ENCODE data around the gene ELN.
A peak's percentile ranks its signal among the peaks of the same experiment; 100 is the strongest.

Gene ELN

DNA sequence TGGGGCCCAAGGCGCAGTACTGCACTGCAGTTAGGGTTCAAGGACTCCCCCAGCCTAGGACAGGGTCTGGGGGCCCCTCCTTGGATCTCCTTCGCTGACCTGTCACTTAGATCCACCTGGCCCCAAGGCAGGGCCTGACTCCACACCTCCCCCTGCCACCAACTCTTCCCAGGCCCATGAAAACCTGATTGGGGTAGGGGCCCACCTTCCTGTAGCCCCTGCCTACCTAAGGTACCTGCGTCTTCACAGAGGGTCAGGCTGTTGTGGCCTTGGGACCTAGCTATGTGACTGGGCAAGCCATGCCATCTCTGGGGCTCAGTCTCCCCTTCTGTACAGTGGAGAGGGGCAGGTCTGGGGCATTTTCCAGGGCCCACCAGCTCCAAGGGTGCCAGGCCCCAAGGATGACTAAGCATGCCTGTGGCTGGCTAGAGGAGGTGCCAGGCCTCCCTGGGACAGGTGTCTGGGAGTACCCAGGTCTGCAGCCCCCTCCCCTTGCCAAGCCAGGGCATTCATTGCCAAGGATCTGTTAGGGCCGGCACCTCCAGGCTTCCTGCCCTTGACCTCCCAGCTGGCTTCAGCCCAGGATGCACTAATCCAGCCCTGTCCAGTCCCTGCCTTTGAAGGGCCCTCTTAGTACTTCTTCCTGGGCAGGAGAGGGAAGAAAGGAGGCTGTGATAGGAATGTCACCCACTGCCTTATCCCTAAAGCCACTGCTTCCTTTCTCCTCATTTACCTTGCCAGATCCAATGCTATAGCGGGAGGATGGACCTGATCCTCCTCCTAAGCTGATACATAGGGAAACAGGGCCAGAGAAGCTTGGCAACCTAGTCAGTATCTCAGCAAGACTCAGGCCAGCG, 57.0 kb downstream of the ELN start:
- no peak overlapping the region for H3K27ac ChIP-seq (ENCODE audit: low read depth, low read length)
- peaks cover 24% of the 10 kb centered on the region for H3K36me3 ChIP-seq (ENCODE audit: control insufficient read depth, low read length)
- no peaks in the 10 kb centered on the region for H4K20me1 ChIP-seq (ENCODE audit: control insufficient read depth, insufficient read depth, low read depth, low read length)
- H3K27me3 ChIP-seq (ENCODE audit: control insufficient read depth, low read length), result no peaks in the 10 kb centered on the region
- H3K4me3 ChIP-seq (ENCODE audit: low read length), result peak overlapping the region; percentile 70
- peak overlapping the region; percentile 73 for H3K4me2 ChIP-seq (ENCODE audit: low read length)
- no peaks in the 10 kb centered on the region for H3K9me2 ChIP-seq (replicated peaks; ENCODE audit: control insufficient read depth, low read length)
- no peaks in the 10 kb centered on the region for H3K9me3 ChIP-seq (ENCODE audit: control insufficient read depth, insufficient read depth, low read length)
- TF ChIP-seq, protein P1, sequence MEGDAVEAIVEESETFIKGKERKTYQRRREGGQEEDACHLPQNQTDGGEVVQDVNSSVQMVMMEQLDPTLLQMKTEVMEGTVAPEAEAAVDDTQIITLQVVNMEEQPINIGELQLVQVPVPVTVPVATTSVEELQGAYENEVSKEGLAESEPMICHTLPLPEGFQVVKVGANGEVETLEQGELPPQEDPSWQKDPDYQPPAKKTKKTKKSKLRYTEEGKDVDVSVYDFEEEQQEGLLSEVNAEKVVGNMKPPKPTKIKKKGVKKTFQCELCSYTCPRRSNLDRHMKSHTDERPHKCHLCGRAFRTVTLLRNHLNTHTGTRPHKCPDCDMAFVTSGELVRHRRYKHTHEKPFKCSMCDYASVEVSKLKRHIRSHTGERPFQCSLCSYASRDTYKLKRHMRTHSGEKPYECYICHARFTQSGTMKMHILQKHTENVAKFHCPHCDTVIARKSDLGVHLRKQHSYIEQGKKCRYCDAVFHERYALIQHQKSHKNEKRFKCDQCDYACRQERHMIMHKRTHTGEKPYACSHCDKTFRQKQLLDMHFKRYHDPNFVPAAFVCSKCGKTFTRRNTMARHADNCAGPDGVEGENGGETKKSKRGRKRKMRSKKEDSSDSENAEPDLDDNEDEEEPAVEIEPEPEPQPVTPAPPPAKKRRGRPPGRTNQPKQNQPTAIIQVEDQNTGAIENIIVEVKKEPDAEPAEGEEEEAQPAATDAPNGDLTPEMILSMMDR (IDR thresholded peaks at IDR 0.05; ENCODE audit: low read depth, low read length, poor library complexity, severe bottlenecking), result no peak
- TF ChIP-seq EZH2phosphoT487 (IDR thresholded peaks at IDR 0.05; ENCODE audit: borderline replicate concordance, low read length), result no peak
- H3K4me1 ChIP-seq (ENCODE audit: control insufficient read depth, low read length), result peaks cover 36% of the 10 kb centered on the region
- no peaks in the 10 kb centered on the region for H3F3A ChIP-seq (ENCODE audit: control insufficient read depth, insufficient read depth)
- peaks cover 14% of the 10 kb centered on the region for H3K79me2 ChIP-seq (ENCODE audit: control insufficient read depth, low read length)

DNA sequence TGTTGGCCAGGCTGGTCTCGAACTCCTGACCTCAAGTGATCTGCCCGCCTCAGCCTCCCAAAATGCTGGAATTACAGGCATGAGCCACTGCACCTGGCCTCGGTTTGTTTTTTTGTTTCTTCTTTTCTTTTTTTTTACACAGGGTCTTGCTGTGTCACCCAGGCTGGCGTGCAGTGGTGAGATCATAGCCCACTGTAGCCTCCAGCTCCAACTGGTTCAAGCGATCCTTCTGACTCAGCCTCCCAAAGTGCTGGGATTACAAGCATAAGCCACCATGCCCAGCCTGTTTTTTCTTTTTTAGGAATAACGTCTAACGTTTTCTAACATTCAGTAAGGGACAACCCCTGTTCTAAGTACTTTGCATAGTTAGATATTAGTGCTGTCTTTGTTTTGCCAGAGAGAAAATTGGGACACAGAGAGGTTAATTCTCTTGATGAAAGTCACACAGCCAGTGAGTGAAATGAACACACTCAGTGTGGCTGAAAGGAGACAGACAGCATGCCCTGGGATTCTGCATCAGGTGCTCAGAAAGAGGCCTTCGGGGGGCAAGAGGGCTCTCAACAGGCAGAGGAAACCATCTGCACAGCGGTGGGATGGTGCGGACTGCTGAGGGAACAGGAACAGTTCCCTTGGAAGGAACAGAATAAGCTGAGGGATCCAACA, 59.9 kb downstream of the ELN start:
- Histone ChIP-seq H3K4me1 (ENCODE audit: control insufficient read depth, low read length) (peaks cover 52% of the 10 kb centered on the region), H3K9me3 (ENCODE audit: control insufficient read depth, insufficient read depth, low read length) (no peaks in the 10 kb centered on the region), H3K27ac (ENCODE audit: low read depth, low read length) (no peak overlapping the region), H3K4me3 (ENCODE audit: low read length) (no peak overlapping the region), H3F3A (ENCODE audit: control insufficient read depth, insufficient read depth) (no peaks in the 10 kb centered on the region), H3K27me3 (ENCODE audit: control insufficient read depth, low read length) (no peaks in the 10 kb centered on the region), H4K20me1 (ENCODE audit: control insufficient read depth, insufficient read depth, low read depth, low read length) (no peaks in the 10 kb centered on the region), H3K4me2 (ENCODE audit: low read length) (no peak overlapping the region), H3K36me3 (ENCODE audit: control insufficient read depth, low read length) (peaks cover 28% of the 10 kb centered on the region), H3K79me2 (ENCODE audit: control insufficient read depth, low read length) (peaks cover 18% of the 10 kb centered on the region), H3K9me2 (replicated peaks; ENCODE audit: control insufficient read depth, low read length) (no peaks in the 10 kb centered on the region)
- TF ChIP-seq, protein P1 (IDR thresholded peaks at IDR 0.05; ENCODE audit: low read depth, low read length, poor library complexity, severe bottlenecking), result no peak
- TF ChIP-seq EZH2phosphoT487 (IDR thresholded peaks at IDR 0.05; ENCODE audit: borderline replicate concordance, low read length), result no peak

DNA sequence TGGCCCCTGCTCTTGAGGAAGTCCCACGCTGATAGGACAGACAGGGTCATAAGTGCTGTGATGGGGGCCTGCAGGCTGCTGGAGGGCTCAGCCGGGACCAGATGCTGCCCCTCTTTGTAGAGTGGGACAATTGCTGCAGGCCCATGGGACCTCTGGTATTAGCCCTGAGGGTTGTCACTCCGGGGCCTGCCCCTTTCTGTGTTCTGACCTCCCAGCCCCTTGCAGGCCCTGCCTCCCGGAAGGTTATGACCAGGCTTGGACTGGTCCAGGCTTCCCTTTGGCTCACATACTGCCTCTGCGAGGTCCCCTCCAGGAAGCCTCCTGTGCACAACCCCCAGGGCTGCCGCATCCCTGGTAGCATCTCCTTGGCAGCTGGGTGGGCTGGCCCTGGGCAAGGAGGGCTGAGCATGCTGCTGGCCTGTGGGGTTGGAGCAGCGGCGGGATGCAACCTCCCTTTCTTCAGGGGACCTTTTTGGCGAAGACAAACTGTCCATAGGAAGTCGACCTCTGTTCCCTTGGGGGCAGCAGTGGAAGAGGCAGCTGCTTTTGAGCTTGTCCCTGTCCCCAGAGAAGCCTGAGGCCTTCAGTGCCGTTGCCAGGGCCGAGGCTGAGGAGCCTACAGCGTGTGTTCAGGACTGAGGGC, 64.5 kb downstream of the ELN start:
- no peak for TF ChIP-seq EZH2phosphoT487 (IDR thresholded peaks at IDR 0.05; ENCODE audit: borderline replicate concordance, low read length)
- TF ChIP-seq, protein P1 (IDR thresholded peaks at IDR 0.05; ENCODE audit: low read depth, low read length, poor library complexity, severe bottlenecking), result no peak
- Histone ChIP-seq H3K9me2 (replicated peaks; ENCODE audit: control insufficient read depth, low read length) (no peaks in the 10 kb centered on the region), H3K4me3 (ENCODE audit: low read length) (peak overlapping the region; percentile 74), H3K4me1 (ENCODE audit: control insufficient read depth, low read length) (peaks cover 51% of the 10 kb centered on the region), H3K27me3 (ENCODE audit: control insufficient read depth, low read length) (no peaks in the 10 kb centered on the region), H3K4me2 (ENCODE audit: low read length) (peak overlapping the region; percentile 86), H3K27ac (ENCODE audit: low read depth, low read length) (peak overlapping the region; percentile 76), H3K79me2 (ENCODE audit: control insufficient read depth, low read length) (peaks cover 31% of the 10 kb centered on the region), H3F3A (ENCODE audit: control insufficient read depth, insufficient read depth) (peaks cover 4% of the 10 kb centered on the region; the same call in 1 of the 2 replicates), H3K36me3 (ENCODE audit: control insufficient read depth, low read length) (peaks cover 22% of the 10 kb centered on the region), H4K20me1 (ENCODE audit: control insufficient read depth, insufficient read depth, low read depth, low read length) (no peaks in the 10 kb centered on the region), H3K9me3 (ENCODE audit: control insufficient read depth, insufficient read depth, low read length) (no peaks in the 10 kb centered on the region)
